Fibroblast of skin of right quadriceps (primary cell): ENCODE data around the gene NYNRIN.

Source experiments
- DNase-seq: peaks from one replicate; pipeline ENCODE4 v3.0.0-alpha.2; 2013

NYNRIN gene

DNA sequence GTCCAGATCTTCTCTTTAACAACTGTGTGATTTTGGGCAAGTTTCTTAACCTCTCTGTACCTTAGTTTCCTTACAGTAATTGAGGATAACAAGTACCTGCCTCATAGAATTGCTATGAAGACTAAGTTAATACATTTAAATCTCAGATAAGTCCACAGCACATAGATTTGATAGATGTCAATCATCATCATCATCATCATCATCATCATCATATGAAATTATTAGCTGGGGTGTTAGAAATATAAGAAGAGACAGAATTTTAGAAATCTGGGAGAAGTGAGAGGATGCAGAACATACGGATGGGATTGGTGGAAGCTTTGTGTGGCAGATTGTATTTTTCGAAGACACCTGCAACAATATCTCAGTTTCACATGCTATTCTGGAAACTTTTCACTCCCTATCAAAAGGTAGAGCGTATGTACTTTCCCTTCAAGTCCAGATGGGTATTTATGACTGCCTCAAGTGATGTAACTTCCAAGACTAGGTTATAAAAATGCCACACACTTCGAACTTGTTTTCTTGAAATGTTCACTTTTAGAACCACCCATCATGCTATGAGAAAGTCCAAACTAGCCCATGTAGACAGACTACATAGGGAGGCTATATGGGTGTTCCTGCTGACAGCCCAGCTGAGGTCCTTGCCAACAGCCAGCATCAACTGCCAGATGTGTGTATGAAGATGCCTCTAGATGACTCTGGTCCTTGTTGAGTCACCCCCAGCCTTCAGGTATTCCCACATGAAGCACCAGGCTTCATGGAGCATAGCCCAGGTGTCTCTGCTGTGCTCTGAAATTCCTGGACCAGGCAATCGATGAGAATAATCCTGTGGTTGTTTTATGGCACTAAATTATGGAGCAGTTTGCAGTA is 64.4 kb downstream of the NYNRIN start:
- no peak for DNase-seq

DNA sequence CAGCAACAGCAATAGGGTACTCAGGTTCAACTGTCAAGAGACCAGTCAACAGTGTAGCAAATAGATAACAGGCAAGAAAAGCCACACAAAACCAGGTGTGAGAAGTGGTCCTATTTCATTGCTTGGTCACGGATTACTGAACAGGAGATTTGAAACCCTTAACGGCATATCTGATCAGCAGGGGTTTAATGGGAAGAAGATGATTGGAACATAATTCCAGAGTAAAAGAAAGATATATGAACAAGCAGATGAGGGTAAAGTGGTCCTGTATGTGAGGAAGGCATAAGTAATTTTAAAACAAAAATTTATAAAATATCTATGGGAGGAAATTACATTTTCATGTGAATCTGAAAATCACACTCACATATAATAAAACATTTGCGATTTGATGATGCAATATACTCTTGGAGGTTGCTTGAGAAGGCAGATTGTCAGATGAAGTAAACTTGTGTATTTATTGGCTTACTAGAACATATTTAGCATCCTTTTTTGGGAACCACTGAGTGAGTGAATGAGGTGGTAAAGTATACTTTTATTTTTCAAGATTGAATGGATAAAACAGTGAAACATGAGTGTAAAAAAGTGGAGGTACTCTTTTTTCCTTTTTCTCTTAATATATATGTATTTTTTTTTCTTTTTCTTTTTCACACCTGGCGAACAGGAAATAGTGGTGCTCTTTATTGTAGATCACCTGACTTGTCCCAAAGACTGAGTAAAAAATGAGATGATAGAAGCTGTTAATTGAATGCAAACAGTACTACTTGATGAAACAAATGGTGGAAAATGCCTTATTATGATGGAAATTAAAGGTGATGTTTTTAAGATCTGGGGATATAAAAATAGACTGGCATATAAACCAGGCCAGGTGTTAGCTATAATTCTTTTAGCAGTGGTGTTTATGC is 65.3 kb downstream of the NYNRIN start:
- no peak for DNase-seq

DNA sequence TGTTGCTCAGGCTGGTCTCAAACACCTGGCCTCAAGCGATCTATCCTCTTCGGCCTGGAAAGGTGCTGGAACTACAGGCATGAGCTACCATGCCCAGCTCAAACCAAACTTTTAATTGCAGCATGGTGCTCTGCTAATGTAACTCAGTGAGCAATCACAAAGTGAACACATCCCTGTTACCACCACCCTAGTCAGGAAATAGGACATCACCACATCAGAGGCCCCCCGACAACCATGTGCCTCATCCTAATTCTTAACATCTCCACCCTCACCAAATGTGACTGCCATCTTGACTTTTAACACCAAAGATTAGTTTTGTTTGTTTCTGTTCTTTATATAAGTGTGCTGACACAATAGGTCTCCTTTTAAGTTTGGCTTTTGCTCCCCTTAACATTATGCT is 66.6 kb downstream of the NYNRIN start:
- DNase-seq, result no peak

DNA sequence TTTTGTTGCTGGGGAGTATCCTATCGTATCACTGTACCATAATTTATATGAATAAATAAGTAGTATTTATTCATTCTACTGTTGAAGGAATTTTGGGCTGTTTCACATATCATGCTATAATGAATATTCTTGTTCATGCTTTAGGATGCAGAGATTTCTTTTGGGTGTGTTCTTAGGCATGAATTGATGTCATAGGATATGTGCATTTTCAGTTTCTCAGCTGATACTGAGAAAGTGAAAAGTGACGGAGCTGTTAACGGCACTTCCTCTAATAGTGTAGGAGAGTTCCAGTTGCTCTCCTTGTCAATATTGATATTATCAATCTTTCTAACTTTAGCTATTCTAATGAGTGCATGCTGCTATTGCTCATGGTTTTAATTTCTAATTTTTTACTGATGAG is 67.0 kb downstream of the NYNRIN start:
- DNase-seq, result no peak
